MM.1S (cell line): ENCODE results near the gene KIF5C.

ENCODE experiments used
- DNase-seq: peaks from one replicate; pipeline ENCODE4 v3.0.0-alpha.2; 2015
- H2AFZ ChIP-seq: fragments of 300-600 bp; sonication (generic); 2 replicates; pipeline ENCODE4 v1.6.0; 2016; ENCODE audit warnings: antibody characterized with exemption, low read length
- H3F3A ChIP-seq: fragments of 300-600 bp; sonication (generic); 2 replicates; pipeline ENCODE4 v1.6.1; 2016; ENCODE audit warnings: mild to moderate bottlenecking, antibody characterized with exemption, low read length, moderate library complexity, mixed read lengths; ENCODE audit not compliant: insufficient read depth
- H3K27ac ChIP-seq: fragments of 300-600 bp; sonication (generic); 2 replicates; pipeline ENCODE4 v1.5.1; 2016; ENCODE audit warnings: mild to moderate bottlenecking, low read length
- H3K27me3 ChIP-seq: fragments of 300-600 bp; sonication (generic); replicated peaks from 2 replicates; pipeline ENCODE4 v1.6.0; 2016; ENCODE audit warnings: low read length; ENCODE audit not compliant: insufficient read depth
- H3K36me3 ChIP-seq: fragments of 300-600 bp; sonication (generic); replicated peaks from 2 replicates; pipeline ENCODE4 v1.6.1; 2016; ENCODE audit warnings: mild to moderate bottlenecking, low read length, mixed read lengths; ENCODE audit not compliant: insufficient read depth
- H3K4me1 ChIP-seq: fragments of 300-600 bp; sonication (generic); 2 replicates; pipeline ENCODE4 v1.6.1; 2016; ENCODE audit warnings: low read length, mixed read lengths
- H3K4me2 ChIP-seq: fragments of 300-600 bp; sonication (generic); 2 replicates; pipeline ENCODE4 v1.6.0; 2016; ENCODE audit warnings: low read depth, low read length
- H3K4me3 ChIP-seq: fragments of 300-600 bp; sonication (generic); 2 replicates; pipeline ENCODE4 v1.5.1; 2016; ENCODE audit warnings: low read length, mixed read lengths
- H3K79me2 ChIP-seq: fragments of 300-600 bp; sonication (generic); 2 replicates; pipeline ENCODE4 v1.6.1; 2016; ENCODE audit warnings: mixed run types, low read length, mixed read lengths
- H3K9ac ChIP-seq: fragments of 300-600 bp; sonication (generic); 2 replicates; pipeline ENCODE4 v1.6.1; 2016; ENCODE audit warnings: low read length, mixed read lengths
- H3K9me2 ChIP-seq: fragments of 300-600 bp; sonication (generic); replicated peaks from 2 replicates; pipeline ENCODE4 v1.6.1; 2016; ENCODE audit warnings: mild to moderate bottlenecking, low read length, mixed read lengths; ENCODE audit not compliant: insufficient read depth
- H3K9me3 ChIP-seq: fragments of 300-600 bp; sonication (generic); replicated peaks from 2 replicates; pipeline ENCODE4 v1.6.1; 2016; ENCODE audit warnings: mild to moderate bottlenecking, low read length, mixed read lengths; ENCODE audit not compliant: insufficient read depth
- H4K20me1 ChIP-seq: fragments of 300-600 bp; sonication (generic); 2 replicates; pipeline ENCODE4 v1.6.1; 2016; ENCODE audit warnings: mild to moderate bottlenecking, low read length, moderate library complexity, mixed read lengths; ENCODE audit not compliant: insufficient read depth
- CTCF ChIP-seq: fragments of 300-600 bp; sonication (generic); IDR thresholded peaks from 2 replicates; pipeline ENCODE4 v1.5.1; 2016; ENCODE audit warnings: antibody characterized with exemption, low read length, mixed read lengths
- EZH2 ChIP-seq: fragments of 300-600 bp; sonication (generic); optimal IDR thresholded peaks from 2 replicates; pipeline ENCODE3; 2017; ENCODE audit warnings: low read depth, mild to moderate bottlenecking, antibody characterized with exemption, low read length, mixed read lengths
- EZH2phosphoT487 ChIP-seq: fragments of 300-600 bp; sonication (generic); IDR thresholded peaks from 2 replicates; pipeline ENCODE4 v1.6.1; 2018; ENCODE audit warnings: antibody characterized with exemption, low read length

The KIF5C gene

GRCh38 chr2:149061133-149061745 lies 186.2 kb downstream of the KIF5C start:
- Histone ChIP-seq H3K4me2 (no peak overlapping the region), H3K27me3 (no peaks in the 10 kb centered on the region), H3K9me3 (no peaks in the 10 kb centered on the region), H3K9ac (no peak overlapping the region), H3K9me2 (no peaks in the 10 kb centered on the region), H3K4me3 (no peak overlapping the region), H3K27ac (no peak overlapping the region), H2AFZ (no peak overlapping the region), H4K20me1 (no peaks in the 10 kb centered on the region), H3K4me1 (no peaks in the 10 kb centered on the region), H3K36me3 (no peaks in the 10 kb centered on the region), H3F3A (no peaks in the 10 kb centered on the region), H3K79me2 (no peaks in the 10 kb centered on the region)
- DNase-seq: no peak
- TF ChIP-seq EZH2phosphoT487: no peak
- TF ChIP-seq CTCF: no peak
- no peak for TF ChIP-seq EZH2

GRCh38 chr2:149062531-149062930 lies 187.5 kb downstream of the KIF5C start:
- Histone ChIP-seq H3K4me1 (no peaks in the 10 kb centered on the region), H3K27me3 (no peaks in the 10 kb centered on the region), H3K9me2 (no peaks in the 10 kb centered on the region), H3F3A (no peaks in the 10 kb centered on the region), H3K4me2 (no peak overlapping the region), H3K4me3 (no peak overlapping the region), H4K20me1 (no peaks in the 10 kb centered on the region), H3K9me3 (no peaks in the 10 kb centered on the region), H3K27ac (no peak overlapping the region), H2AFZ (no peak overlapping the region), H3K79me2 (no peaks in the 10 kb centered on the region), H3K36me3 (no peaks in the 10 kb centered on the region), H3K9ac (no peak overlapping the region)
- DNase-seq: no peak
- TF ChIP-seq EZH2phosphoT487 (no peak), EZH2 (no peak), CTCF (no peak)

- no peaks in the 10 kb centered on the region for H3K9me2 ChIP-seq
- DNase-seq: no peak
- no peak overlapping the region for H3K27ac ChIP-seq
- no peak overlapping the region for H3K9ac ChIP-seq
- no peaks in the 10 kb centered on the region for H3K79me2 ChIP-seq
- H4K20me1 ChIP-seq: no peaks in the 10 kb centered on the region
- H3K4me1 ChIP-seq: no peaks in the 10 kb centered on the region
- no peak overlapping the region for H2AFZ ChIP-seq
- H3K36me3 ChIP-seq: no peaks in the 10 kb centered on the region
- no peaks in the 10 kb centered on the region for H3K9me3 ChIP-seq
- no peaks in the 10 kb centered on the region for H3F3A ChIP-seq
- no peaks in the 10 kb centered on the region for H3K27me3 ChIP-seq
- no peak overlapping the region for H3K4me3 ChIP-seq
- TF ChIP-seq CTCF (no peak), EZH2 (no peak), EZH2phosphoT487 (no peak)
- no peak overlapping the region for H3K4me2 ChIP-seq
These were observed 188.2 kb downstream of the KIF5C start for GRCh38 chr2:149063177-149063576.
